ENCODE data around the gene ADGRD2.

- TF ChIP-seq CTCF (IDR thresholded peaks at IDR 0.05; ENCODE audit: low read depth, low read length, poor library complexity, severe bottlenecking): no peak
- TF ChIP-seq EZH2phosphoT487 (IDR thresholded peaks at IDR 0.05; ENCODE audit: borderline replicate concordance, low read length): no peak
Observed at GRCh38 chr9:124458441-124458840, 8.2 kb downstream of the ADGRD2 start.

Measured in DOHH2 (cell line).